Endothelial cell of umbilical vein (primary cell): ENCODE results near the gene OPA1. TPM values are rescaled to one million over a fixed set of nuclear protein-coding genes. Genes with fewer than 3 reads are reported as not detected.

Source experiments
- BruUV-seq: library from RNA; stranded (reverse); fragments of 400-500 nt; replicated peaks from 2 replicates; lab custom pipeline; 2021; lab: Mats Ljungman, UMichigan
- CTCF ChIA-PET: fragments of 300-600, 350-600 bp; sonication (Branson Sonifier 250); formaldehyde crosslinking; loops from one replicate; lab custom pipeline; 2021; ENCODE audit warnings: antibody characterized with exemption, inconsistent platforms; lab: Charles Lee
- POLR2A ChIA-PET: fragments of 300-600, 350-600 bp; sonication (Branson Sonifier 250); formaldehyde crosslinking; loops from one replicate; lab custom pipeline; 2021; ENCODE audit warnings: antibody characterized with exemption, inconsistent platforms; lab: Charles Lee
- DNase-seq: peaks from one replicate; pipeline ENCODE4 v3.0.0-alpha.2; 2011; ENCODE audit warnings: low read depth, low spot score
- FAIRE-seq: peaks from 2 replicates; lab custom pipeline; 2011; peaks lifted over from hg19 to GRCh38; lab: Jason Lieb, UNC
- H2AFZ ChIP-seq: 2 replicates; pipeline ENCODE4 v1.6.0; 2012; ENCODE audit warnings: low read depth, low read length, control low read depth, inconsistent platforms
- H3K27ac ChIP-seq: 2 replicates; pipeline ENCODE4 v1.5.1; 2011; ENCODE audit warnings: low read depth, mild to moderate bottlenecking, control low read depth, low read length, moderate library complexity; ENCODE audit not compliant: insufficient read depth
- H3K27me3 ChIP-seq, 2 experiments: 2 replicates each; pipeline versions ENCODE4 v1.6.0 to v1.6.1; 2011; ENCODE audit warnings: low read length in 2 of 2, mixed read lengths in 1 of 2; ENCODE audit not compliant: control insufficient read depth in 2 of 2, insufficient read depth in 2 of 2
- H3K36me3 ChIP-seq, 2 experiments: 2 replicates in 1 of 2; 3 replicates in 1 of 2; pipeline ENCODE4 v1.5.1; 2011; ENCODE audit warnings: low read length in 2 of 2, mild to moderate bottlenecking in 1 of 2, moderate library complexity in 1 of 2; ENCODE audit not compliant: control insufficient read depth in 2 of 2, insufficient read depth in 2 of 2; ENCODE audit errors: extremely low read depth in 1 of 2
- H3K4me1 ChIP-seq: 3 replicates; pipeline ENCODE4 v1.5.1; 2011; ENCODE audit warnings: mild to moderate bottlenecking, low read length; ENCODE audit not compliant: control insufficient read depth, insufficient read depth; ENCODE audit errors: extremely low read depth
- H3K4me2 ChIP-seq: 2 replicates; pipeline ENCODE4 v1.6.1; 2011; ENCODE audit warnings: low read length, control low read depth, mixed read lengths; ENCODE audit not compliant: insufficient read depth
- H3K4me3 ChIP-seq, 3 experiments: fragments of 200-600 bp in 1 of 3; sonication (generic), shearing (Covaris generic) in 1 of 3; replicated peaks in 1 of 3; 2 replicates each; pipeline ENCODE4 v1.5.1; 2011 to 2016; ENCODE audit warnings: control low read depth in 3 of 3, low read length in 3 of 3, mild to moderate bottlenecking in 2 of 3, inconsistent platforms in 1 of 3, low read depth in 1 of 3, moderate library complexity in 1 of 3; ENCODE audit not compliant: insufficient read depth in 1 of 3
- H3K79me2 ChIP-seq: 2 replicates; pipeline ENCODE4 v1.6.0; 2012; ENCODE audit warnings: low read length, inconsistent platforms; ENCODE audit not compliant: control insufficient read depth, insufficient read depth
- H3K9ac ChIP-seq: replicated peaks from 2 replicates; pipeline ENCODE3; 2011; ENCODE audit warnings: low read length, control low read depth; ENCODE audit not compliant: insufficient read depth; ENCODE audit errors: extremely low read depth
- H3K9me1 ChIP-seq: replicated peaks from 3 replicates; pipeline ENCODE4 v1.6.0; 2011; ENCODE audit warnings: mild to moderate bottlenecking, low read length; ENCODE audit not compliant: control insufficient read depth, insufficient read depth; ENCODE audit errors: extremely low read depth
- H3K9me3 ChIP-seq: replicated peaks from 2 replicates; pipeline ENCODE4 v1.5.1; 2012; ENCODE audit warnings: low read length, inconsistent platforms; ENCODE audit not compliant: control insufficient read depth, insufficient read depth
- H4K20me1 ChIP-seq: replicated peaks from 2 replicates; pipeline ENCODE3; 2011; ENCODE audit warnings: mild to moderate bottlenecking, low read length; ENCODE audit not compliant: control insufficient read depth, insufficient read depth; ENCODE audit errors: extremely low read depth
- EZH2 ChIP-seq: IDR thresholded peaks from 2 replicates; pipeline ENCODE4 v1.6.1; 2012; ENCODE audit warnings: borderline replicate concordance, low read depth, mild to moderate bottlenecking, moderate library complexity, low read length, inconsistent platforms; ENCODE audit not compliant: severe bottlenecking
- FOS ChIP-seq: IDR thresholded peaks from 2 replicates; pipeline ENCODE4 v1.6.1; 2011; ENCODE audit warnings: mild to moderate bottlenecking, low read length, moderate library complexity, borderline replicate concordance; ENCODE audit not compliant: insufficient read depth
- GATA2 ChIP-seq: IDR thresholded peaks from 2 replicates; pipeline ENCODE4 v1.7.0; 2011; ENCODE audit warnings: low read depth, mild to moderate bottlenecking, moderate library complexity, mixed read lengths, low read length; ENCODE audit not compliant: insufficient read length, insufficient read depth
- JUN ChIP-seq: IDR thresholded peaks from 2 replicates; pipeline ENCODE4 v1.6.1; 2011; ENCODE audit warnings: borderline replicate concordance, low read depth; ENCODE audit not compliant: insufficient read length, insufficient read depth
- MYC ChIP-seq: IDR thresholded peaks from one replicate; pipeline ENCODE4 v1.6.1; 2011; ENCODE audit warnings: mild to moderate bottlenecking, low read depth, low read length
- POLR2A ChIP-seq: IDR thresholded peaks from 2 replicates; pipeline ENCODE4 v1.6.1; 2012; ENCODE audit warnings: low read depth, mild to moderate bottlenecking, control low read depth, low read length
- POLR2AphosphoS5 ChIP-seq: IDR thresholded peaks from 2 replicates; pipeline ENCODE4 v1.6.1; 2012; ENCODE audit warnings: low read depth, mild to moderate bottlenecking, control low read depth, low read length, moderate library complexity; ENCODE audit not compliant: insufficient read depth
- dilution Hi-C: fragments of 300-500 bp; cut with MboI; formaldehyde crosslinking; loops from one replicate; pipeline ENCODE4 v1.15.0; 2019; ENCODE audit warnings: low sequenced_read_pairs; ENCODE audit not compliant: extremely low pct_ligation_motif_present
- intact Hi-C: fragments of 100-400 bp; cut with micrococcal nuclease; formaldehyde crosslinking; loops from one replicate; pipeline ENCODE4 v1.10.0; 2022
- polyA plus RNA-seq, 4 experiments: library from polyadenylated mRNA; depleted of rRNA in 3 of 4; stranded (reverse) in 3 of 4; unstranded in 1 of 4; fragments of >200 nt; gene quantifications; 2 replicates each; pipeline versions ENCODE4 v1.2.1 to v1.2.3, GENCODE V29; 2011 to 2012; ENCODE audit warnings: missing spikeins in 1 of 4
- total RNA-seq: library from RNA; stranded (reverse); gene quantifications from 2 replicates; pipeline ENCODE4 v1.2.3, GENCODE V29; 2021
- TF ChIP-seq, protein P1 (sequence below): IDR thresholded peaks from 2 replicates; pipeline ENCODE4 v1.6.1; 2011; ENCODE audit not compliant: insufficient read depth, insufficient read length
- TF ChIP-seq, protein P2 (sequence below), 2 donors: IDR thresholded peaks; 1 replicate in 1 of 2; 2 replicates in 1 of 2; pipeline ENCODE4 v1.5.1; 2011; ENCODE audit warnings: low read length in 2 of 2, mild to moderate bottlenecking in 2 of 2, moderate library complexity in 2 of 2, control low read depth in 1 of 2, inconsistent platforms in 1 of 2, low read depth in 1 of 2; ENCODE audit not compliant: insufficient read depth in 1 of 2; ENCODE audit errors: extremely low read depth in 1 of 2

OPA1 gene
- total and polyA plus RNA-seq, 2 donors (not counting 3 experiments of a cell fraction or from before 2014, with no cell fraction given), result 10.0 to 62.0 TPM

DNA sequence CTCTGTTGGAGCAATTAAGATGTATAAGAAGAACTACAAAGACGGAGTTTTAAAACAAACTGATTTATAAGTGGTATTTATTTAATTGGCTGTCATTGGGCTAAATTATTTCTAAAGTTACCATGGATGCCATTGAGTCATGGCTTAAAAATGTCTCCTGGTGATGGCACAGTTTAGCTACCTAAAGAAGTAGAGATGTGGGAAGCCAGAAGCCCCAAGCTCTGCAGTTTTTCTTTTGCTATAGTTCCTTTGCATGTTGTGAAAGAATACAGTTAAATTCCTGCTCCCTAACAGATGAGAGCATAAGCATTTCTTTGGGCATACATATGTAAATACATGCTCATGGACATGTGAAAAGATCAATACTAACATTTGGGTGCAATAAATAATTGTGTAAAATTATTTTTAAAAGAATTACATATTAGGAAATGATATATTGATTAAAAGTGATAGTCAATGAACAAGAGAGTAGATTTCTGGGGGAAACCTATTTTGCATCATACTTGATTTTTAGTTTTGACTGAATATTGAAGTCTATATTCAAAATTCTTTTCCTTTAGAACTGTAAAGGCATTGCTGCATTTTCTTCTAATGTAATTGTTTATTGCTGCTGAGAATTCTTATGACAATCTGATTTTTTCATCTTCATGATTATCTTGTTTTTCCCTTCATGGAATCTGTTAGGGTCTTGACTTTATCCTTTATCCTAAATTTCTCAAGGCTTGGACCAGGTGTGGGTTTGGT lies 2.1 kb downstream of the OPA1 start:
- BruUV-seq, result no TSS peak
- CTCF ChIA-PET, result interaction anchor here (0.9 kb wide), 1 partner anchor 782 kb away, joined by 6 read pairs; no protein-coding TSS in a partner anchor

More for the DNA sequence above, 2.1 kb downstream of the OPA1 start:
- H3K36me3 ChIP-seq, result no peaks in the 10 kb centered on the region
- H3K27me3 ChIP-seq, result no peaks in the 10 kb centered on the region
- H3K9ac ChIP-seq, result no peak overlapping the region
- H3K4me1 ChIP-seq, result peaks cover 18% of the 10 kb centered on the region
- H3K4me3 ChIP-seq, result no peak overlapping the region
- dilution Hi-C loops (no loop called here), intact Hi-C loops (loop anchor here (5.0 kb wide), 2 partner anchors 708 to 778 kb away; no protein-coding TSS in a partner anchor)
- no peak overlapping the region for H3K27ac ChIP-seq
- H2AFZ ChIP-seq, result no peak overlapping the region
- POLR2A ChIA-PET, result no interaction called here
- H4K20me1 ChIP-seq, result no peaks in the 10 kb centered on the region
- FAIRE-seq (no peak), DNase-seq (no peak)
- H3K9me3 ChIP-seq, result no peaks in the 10 kb centered on the region
- no peaks in the 10 kb centered on the region for H3K9me1 ChIP-seq
- H3K79me2 ChIP-seq, result peaks cover 65% of the 10 kb centered on the region
- peak overlapping the region; percentile 91 for H3K4me2 ChIP-seq
- TF ChIP-seq EZH2, result no peak
- TF ChIP-seq MYC, result no peak
- TF ChIP-seq FOS, result no peak
- TF ChIP-seq, protein P1, sequence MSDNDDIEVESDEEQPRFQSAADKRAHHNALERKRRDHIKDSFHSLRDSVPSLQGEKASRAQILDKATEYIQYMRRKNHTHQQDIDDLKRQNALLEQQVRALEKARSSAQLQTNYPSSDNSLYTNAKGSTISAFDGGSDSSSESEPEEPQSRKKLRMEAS, result no peak
- TF ChIP-seq GATA2, result no peak
- no peak for TF ChIP-seq POLR2AphosphoS5
- TF ChIP-seq POLR2A, result no peak
- TF ChIP-seq, protein P2, sequence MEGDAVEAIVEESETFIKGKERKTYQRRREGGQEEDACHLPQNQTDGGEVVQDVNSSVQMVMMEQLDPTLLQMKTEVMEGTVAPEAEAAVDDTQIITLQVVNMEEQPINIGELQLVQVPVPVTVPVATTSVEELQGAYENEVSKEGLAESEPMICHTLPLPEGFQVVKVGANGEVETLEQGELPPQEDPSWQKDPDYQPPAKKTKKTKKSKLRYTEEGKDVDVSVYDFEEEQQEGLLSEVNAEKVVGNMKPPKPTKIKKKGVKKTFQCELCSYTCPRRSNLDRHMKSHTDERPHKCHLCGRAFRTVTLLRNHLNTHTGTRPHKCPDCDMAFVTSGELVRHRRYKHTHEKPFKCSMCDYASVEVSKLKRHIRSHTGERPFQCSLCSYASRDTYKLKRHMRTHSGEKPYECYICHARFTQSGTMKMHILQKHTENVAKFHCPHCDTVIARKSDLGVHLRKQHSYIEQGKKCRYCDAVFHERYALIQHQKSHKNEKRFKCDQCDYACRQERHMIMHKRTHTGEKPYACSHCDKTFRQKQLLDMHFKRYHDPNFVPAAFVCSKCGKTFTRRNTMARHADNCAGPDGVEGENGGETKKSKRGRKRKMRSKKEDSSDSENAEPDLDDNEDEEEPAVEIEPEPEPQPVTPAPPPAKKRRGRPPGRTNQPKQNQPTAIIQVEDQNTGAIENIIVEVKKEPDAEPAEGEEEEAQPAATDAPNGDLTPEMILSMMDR (IDR thresholded peaks at IDR 0.05; ENCODE audit: extremely low read depth in 1 of 2, insufficient read depth in 1 of 2, low read depth in 1 of 2, low read length in 2 of 2), result no peak
- TF ChIP-seq JUN, result no peak
